LNCAP (cell line): Measurements from ENCODE around the gene CASP14.

Source experiments
- TF ChIP-seq, protein P1 (sequence below): fragments of 450-650 bp; IDR thresholded peaks from 2 replicates; pipeline ENCODE4 v1.5.1; 2017; ENCODE audit warnings: mild to moderate bottlenecking

The CASP14 gene

DNA sequence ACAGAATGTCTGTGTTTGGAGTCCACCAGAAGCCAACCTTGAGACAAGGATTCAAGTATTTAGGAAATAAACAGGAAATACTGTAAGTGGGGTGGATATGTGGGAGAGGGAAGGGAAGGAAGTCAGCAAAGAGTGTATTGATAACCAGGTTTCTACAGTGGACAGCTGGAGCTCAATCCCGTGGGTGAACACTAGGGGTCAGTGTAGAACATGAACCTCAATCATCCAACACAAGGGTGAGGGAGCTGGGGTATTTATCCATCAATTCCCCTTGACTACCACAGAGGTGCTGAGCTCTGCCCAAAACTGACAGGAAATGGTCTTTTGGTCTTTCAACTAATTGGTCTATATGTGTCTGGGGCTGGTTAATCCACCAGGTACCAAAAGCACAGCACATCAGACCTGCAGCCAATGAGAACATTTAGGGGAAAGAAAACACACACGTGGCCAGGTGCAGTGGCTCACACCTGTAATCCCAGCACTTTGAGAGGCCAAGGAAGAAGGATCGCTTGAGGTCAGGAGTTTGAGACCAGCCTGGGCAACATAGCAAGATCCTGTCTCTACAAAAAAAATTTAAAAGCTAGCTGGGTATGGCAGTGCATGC is 52.3 kb downstream of the CASP14 start:
- TF ChIP-seq, protein P1, sequence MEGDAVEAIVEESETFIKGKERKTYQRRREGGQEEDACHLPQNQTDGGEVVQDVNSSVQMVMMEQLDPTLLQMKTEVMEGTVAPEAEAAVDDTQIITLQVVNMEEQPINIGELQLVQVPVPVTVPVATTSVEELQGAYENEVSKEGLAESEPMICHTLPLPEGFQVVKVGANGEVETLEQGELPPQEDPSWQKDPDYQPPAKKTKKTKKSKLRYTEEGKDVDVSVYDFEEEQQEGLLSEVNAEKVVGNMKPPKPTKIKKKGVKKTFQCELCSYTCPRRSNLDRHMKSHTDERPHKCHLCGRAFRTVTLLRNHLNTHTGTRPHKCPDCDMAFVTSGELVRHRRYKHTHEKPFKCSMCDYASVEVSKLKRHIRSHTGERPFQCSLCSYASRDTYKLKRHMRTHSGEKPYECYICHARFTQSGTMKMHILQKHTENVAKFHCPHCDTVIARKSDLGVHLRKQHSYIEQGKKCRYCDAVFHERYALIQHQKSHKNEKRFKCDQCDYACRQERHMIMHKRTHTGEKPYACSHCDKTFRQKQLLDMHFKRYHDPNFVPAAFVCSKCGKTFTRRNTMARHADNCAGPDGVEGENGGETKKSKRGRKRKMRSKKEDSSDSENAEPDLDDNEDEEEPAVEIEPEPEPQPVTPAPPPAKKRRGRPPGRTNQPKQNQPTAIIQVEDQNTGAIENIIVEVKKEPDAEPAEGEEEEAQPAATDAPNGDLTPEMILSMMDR, result peak; percentile 80

DNA sequence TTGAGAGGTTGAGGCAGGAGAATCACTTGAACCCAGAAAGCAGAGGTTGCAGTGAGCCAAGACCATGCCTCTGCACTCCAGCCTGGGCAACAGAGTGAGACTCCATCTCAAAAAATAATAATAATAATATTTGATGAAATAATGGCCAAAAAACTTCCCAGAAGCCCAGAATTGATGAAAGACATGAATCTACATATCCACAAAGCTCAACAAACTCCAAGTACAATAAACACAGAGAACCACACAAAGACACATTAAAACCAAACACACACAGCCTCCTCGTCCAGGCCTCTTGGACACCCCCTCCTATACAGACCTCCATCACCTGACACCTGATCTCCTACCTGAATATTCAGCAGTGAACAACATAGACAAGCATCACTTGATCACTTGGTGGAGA is 54.7 kb downstream of the CASP14 start:
- TF ChIP-seq, protein P1, result no peak

DNA sequence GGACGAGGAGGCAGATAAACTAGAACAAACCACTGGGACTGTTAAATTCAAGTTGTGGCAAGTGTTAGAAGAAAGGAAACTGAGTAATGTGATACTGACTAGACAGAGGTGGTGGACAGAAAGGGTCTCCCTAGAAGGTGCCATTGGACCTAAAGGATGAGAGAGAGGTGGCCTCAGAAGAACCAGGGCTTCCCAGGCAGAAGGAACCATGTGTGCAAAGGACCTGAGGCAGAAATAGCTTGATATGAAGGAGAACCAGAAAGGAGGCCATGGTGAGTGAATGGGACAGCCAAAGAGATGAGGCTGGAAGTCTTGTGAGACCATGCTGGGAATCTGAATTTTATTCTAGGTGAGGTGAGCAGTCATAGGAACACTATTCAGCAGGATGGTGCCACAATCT is 55.1 kb downstream of the CASP14 start:
- TF ChIP-seq, protein P1, result no peak

DNA sequence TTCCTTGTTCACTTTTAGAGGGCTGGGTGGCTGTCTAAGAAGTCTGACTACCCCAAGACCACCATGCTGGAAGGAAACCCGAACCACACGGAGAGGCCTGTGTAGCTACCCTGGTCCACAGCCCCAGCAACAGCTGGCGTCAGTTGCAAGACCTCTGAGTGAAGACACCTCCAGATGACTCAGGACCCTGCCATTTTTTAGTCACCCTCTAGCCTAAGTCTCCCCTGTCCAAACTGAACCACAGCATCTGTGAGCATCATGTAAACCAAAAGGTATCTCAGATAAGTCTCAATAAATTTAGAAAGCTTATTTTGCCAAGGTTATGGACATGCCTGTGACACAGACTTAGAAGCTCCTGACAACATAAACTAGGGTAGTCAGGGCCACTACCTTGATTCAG is 55.8 kb downstream of the CASP14 start:
- TF ChIP-seq, protein P1, result no peak

DNA sequence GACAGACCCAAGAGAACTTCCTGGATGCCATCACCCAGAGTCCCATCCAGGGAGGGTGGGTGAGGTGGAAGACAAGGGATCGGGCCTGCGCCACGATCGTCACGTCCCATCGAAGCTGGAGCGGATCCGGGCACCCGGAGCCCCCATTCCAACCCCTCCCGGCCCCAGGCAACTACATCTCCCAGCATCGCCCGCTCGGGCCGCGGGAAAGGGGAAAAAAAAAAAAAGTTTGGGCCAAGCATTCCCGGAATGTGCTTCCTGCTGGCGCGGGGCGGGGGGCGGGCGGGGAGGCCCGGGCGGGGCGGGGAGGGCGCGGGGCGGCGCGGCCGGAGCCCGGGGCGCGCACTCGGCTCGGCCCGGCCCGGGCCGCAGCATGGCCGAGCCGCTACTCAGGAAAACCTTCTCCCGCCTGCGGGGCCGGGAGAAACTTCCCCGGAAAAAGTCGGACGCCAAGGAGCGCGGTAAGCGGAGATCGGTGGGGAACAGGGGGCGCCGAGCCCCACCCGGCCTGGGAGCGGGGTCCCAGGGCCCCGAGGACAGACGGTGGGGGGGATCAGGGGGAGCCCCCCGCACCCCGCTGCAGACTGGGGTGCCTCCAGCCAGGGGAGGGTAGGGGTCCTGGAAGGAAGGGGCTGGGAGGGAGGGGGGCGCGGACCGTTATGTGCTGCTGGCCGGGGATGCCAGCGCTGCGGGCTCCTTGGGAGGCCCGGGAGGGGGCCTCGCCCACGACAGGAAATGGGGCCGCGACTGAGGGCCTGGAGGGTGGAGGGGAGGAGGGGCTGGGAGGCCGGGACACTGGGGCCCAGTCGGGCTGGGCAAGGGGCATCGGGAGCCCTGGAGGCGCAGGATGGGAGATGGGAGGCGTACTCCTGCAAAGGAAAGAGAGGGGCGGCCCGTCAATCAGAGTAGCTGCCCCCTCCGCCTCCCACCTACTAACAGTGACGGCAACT is 58.1 kb downstream of the CASP14 start, which contains the start of gene SYDE1:
Gene SYDE1 (plus strand): TSS at position 341 of the 950 bp plus-strand sequence. CDS start 33 bp downstream, at position 374.
- TF ChIP-seq, protein P1, result no peak
